ENCODE data around the gene C22orf31.

Gene C22orf31

DNA sequence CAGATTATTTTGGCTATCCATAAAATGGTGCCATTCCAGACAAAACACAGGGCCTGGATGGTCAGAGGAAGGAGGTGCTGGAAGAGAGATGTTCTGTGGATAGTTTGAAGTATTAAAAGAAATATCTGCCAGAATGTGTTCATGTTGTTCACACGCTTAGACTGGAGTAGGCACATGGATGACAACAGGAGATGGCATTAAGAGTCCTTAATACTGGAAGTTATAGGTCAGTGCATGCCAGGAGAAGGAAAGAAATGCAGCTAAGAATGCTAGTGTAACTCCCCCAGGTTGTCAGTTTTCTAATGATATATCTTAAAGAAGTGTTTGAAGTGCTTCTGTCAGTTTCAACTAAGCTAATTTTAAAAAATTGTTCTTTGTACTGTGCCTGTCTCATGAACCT, 31.4 kb upstream of the C22orf31 start:
- Histone ChIP-seq H3K4me2 (ENCODE audit: low read depth, low read length) (no peak overlapping the region), H3K27ac (ENCODE audit: low read length) (no peak overlapping the region), H3F3A (ENCODE audit: insufficient read depth, low read length) (no peaks in the 10 kb centered on the region), H3K36me3 (replicated peaks; ENCODE audit: insufficient read depth, low read length) (no peaks in the 10 kb centered on the region), H3K4me1 (ENCODE audit: low read length) (no peaks in the 10 kb centered on the region), H3K9me3 (replicated peaks; ENCODE audit: insufficient read depth, low read length) (no peaks in the 10 kb centered on the region), H3K4me3 (ENCODE audit: low read length) (no peak overlapping the region), H3K27me3 (replicated peaks; ENCODE audit: insufficient read depth, low read length) (no peaks in the 10 kb centered on the region), H3K9ac (ENCODE audit: low read length) (no peak overlapping the region), H3K9me2 (replicated peaks; ENCODE audit: insufficient read depth, low read length) (no peaks in the 10 kb centered on the region), H3K79me2 (ENCODE audit: low read length) (no peaks in the 10 kb centered on the region), H2AFZ (ENCODE audit: low read length) (no peak overlapping the region), H4K20me1 (ENCODE audit: insufficient read depth, low read length) (no peaks in the 10 kb centered on the region)
- no peak for TF ChIP-seq EZH2 (optimal IDR thresholded peaks at IDR 0.05; ENCODE audit: low read depth, low read length)
- no peak for TF ChIP-seq EZH2phosphoT487 (IDR thresholded peaks at IDR 0.05; ENCODE audit: low read length)
- TF ChIP-seq, protein P1, sequence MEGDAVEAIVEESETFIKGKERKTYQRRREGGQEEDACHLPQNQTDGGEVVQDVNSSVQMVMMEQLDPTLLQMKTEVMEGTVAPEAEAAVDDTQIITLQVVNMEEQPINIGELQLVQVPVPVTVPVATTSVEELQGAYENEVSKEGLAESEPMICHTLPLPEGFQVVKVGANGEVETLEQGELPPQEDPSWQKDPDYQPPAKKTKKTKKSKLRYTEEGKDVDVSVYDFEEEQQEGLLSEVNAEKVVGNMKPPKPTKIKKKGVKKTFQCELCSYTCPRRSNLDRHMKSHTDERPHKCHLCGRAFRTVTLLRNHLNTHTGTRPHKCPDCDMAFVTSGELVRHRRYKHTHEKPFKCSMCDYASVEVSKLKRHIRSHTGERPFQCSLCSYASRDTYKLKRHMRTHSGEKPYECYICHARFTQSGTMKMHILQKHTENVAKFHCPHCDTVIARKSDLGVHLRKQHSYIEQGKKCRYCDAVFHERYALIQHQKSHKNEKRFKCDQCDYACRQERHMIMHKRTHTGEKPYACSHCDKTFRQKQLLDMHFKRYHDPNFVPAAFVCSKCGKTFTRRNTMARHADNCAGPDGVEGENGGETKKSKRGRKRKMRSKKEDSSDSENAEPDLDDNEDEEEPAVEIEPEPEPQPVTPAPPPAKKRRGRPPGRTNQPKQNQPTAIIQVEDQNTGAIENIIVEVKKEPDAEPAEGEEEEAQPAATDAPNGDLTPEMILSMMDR (IDR thresholded peaks at IDR 0.05; ENCODE audit: low read length): no peak
- DNase-seq: no peak

DNA sequence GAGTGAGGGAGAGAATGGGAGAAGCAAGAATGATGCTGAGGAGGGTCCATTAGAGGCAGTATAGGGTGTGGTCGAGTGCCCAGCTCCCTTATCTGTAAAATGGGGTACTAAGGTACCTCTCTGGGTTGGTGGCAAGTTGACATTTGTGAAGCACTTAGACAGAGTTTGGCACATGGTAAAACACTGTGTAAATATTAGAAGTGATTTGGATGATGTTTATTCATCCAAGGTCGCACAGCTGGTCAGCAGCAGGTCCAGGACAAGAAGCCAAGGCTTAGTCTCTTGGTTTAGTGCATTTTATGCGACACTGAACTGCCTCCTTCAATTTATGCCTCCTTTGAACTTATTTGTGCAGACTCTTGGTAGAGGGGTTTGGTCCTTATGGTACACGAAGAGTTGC, 30.6 kb upstream of the C22orf31 start:
- no peaks in the 10 kb centered on the region for H3K9me3 ChIP-seq (replicated peaks; ENCODE audit: insufficient read depth, low read length)
- no peaks in the 10 kb centered on the region for H3F3A ChIP-seq (ENCODE audit: insufficient read depth, low read length)
- H3K4me2 ChIP-seq (ENCODE audit: low read depth, low read length): no peak overlapping the region
- no peak overlapping the region for H3K4me3 ChIP-seq (ENCODE audit: low read length)
- no peaks in the 10 kb centered on the region for H4K20me1 ChIP-seq (ENCODE audit: insufficient read depth, low read length)
- H2AFZ ChIP-seq (ENCODE audit: low read length): no peak overlapping the region
- H3K79me2 ChIP-seq (ENCODE audit: low read length): no peaks in the 10 kb centered on the region
- H3K9me2 ChIP-seq (replicated peaks; ENCODE audit: insufficient read depth, low read length): no peaks in the 10 kb centered on the region
- H3K27me3 ChIP-seq (replicated peaks; ENCODE audit: insufficient read depth, low read length): no peaks in the 10 kb centered on the region
- H3K4me1 ChIP-seq (ENCODE audit: low read length): no peaks in the 10 kb centered on the region
- no peak overlapping the region for H3K27ac ChIP-seq (ENCODE audit: low read length)
- no peak overlapping the region for H3K9ac ChIP-seq (ENCODE audit: low read length)
- no peaks in the 10 kb centered on the region for H3K36me3 ChIP-seq (replicated peaks; ENCODE audit: insufficient read depth, low read length)
- DNase-seq: no peak
- TF ChIP-seq EZH2 (optimal IDR thresholded peaks at IDR 0.05; ENCODE audit: low read depth, low read length) (no peak), EZH2phosphoT487 (IDR thresholded peaks at IDR 0.05; ENCODE audit: low read length) (no peak)
- TF ChIP-seq, protein P1 (IDR thresholded peaks at IDR 0.05; ENCODE audit: low read length): no peak

DNA sequence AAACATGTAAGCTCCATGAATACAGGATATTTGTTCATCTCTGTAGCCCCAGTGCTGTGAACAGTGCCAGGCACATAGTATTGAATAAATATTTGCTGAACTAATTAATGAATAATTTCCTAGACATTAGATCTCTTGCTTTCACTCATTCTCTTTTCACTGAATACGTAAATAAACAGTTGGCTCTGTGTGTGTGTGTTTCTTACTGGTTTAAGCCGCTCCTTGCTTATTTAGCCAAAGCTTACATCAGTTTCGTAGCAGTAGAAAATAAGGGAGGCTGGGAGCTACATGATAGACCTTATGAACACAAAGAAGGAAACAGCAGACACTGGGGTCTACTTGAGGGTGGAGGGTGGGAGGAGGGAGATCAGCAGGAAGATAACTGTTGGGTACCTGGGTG, 28.4 kb upstream of the C22orf31 start:
- no peak for DNase-seq
- no peaks in the 10 kb centered on the region for H3K27me3 ChIP-seq (replicated peaks; ENCODE audit: insufficient read depth, low read length)
- no peaks in the 10 kb centered on the region for H3K36me3 ChIP-seq (replicated peaks; ENCODE audit: insufficient read depth, low read length)
- no peaks in the 10 kb centered on the region for H3K9me3 ChIP-seq (replicated peaks; ENCODE audit: insufficient read depth, low read length)
- H3K4me1 ChIP-seq (ENCODE audit: low read length): no peaks in the 10 kb centered on the region
- no peak overlapping the region for H2AFZ ChIP-seq (ENCODE audit: low read length)
- H3K79me2 ChIP-seq (ENCODE audit: low read length): no peaks in the 10 kb centered on the region
- no peak overlapping the region for H3K4me3 ChIP-seq (ENCODE audit: low read length)
- no peak overlapping the region for H3K27ac ChIP-seq (ENCODE audit: low read length)
- no peaks in the 10 kb centered on the region for H3K9me2 ChIP-seq (replicated peaks; ENCODE audit: insufficient read depth, low read length)
- no peak for TF ChIP-seq EZH2phosphoT487 (IDR thresholded peaks at IDR 0.05; ENCODE audit: low read length)
- TF ChIP-seq, protein P1 (IDR thresholded peaks at IDR 0.05; ENCODE audit: low read length): no peak
- no peak for TF ChIP-seq EZH2 (optimal IDR thresholded peaks at IDR 0.05; ENCODE audit: low read depth, low read length)
- no peak overlapping the region for H3K4me2 ChIP-seq (ENCODE audit: low read depth, low read length)
- H3F3A ChIP-seq (ENCODE audit: insufficient read depth, low read length): no peaks in the 10 kb centered on the region
- H4K20me1 ChIP-seq (ENCODE audit: insufficient read depth, low read length): no peaks in the 10 kb centered on the region
- H3K9ac ChIP-seq (ENCODE audit: low read length): no peak overlapping the region

Measured in MM.1S (cell line).